ENCODE data around the gene PPAT. TPM values are rescaled to one million over a fixed set of nuclear protein-coding genes. Genes with fewer than 3 reads are reported as not detected.

Gene PPAT
- total RNA-seq, 1 donor from 2014 or later, result 15.9 TPM

- no peak for TF ChIP-seq CTCF (IDR thresholded peaks at IDR 0.05; ENCODE audit: partially characterized antibody, unreplicated experiment)
- peaks cover 4% of the 10 kb centered on the region for H3K9me3 Mint-ChIP-seq (ENCODE audit: unreplicated experiment)
- H3K27ac Mint-ChIP-seq (ENCODE audit: unreplicated experiment), result peak overlapping the region; percentile 43
- peak overlapping the region; percentile 94 for H3K4me3 Mint-ChIP-seq (ENCODE audit: unreplicated experiment)
- H3K4me1 Mint-ChIP-seq (ENCODE audit: low read depth, unreplicated experiment), result peaks cover 15% of the 10 kb centered on the region
- H3K27me3 Mint-ChIP-seq (ENCODE audit: unreplicated experiment), result peaks cover 6% of the 10 kb centered on the region
- DNase-seq, result no peak
- H3K36me3 Mint-ChIP-seq (ENCODE audit: unreplicated experiment), result no peaks in the 10 kb centered on the region
These were observed 30.3 kb upstream of the PPAT start for GRCh38 chr4:56465599-56466295.

GRCh38 chr4:56464581-56464980 lies 29.2 kb upstream of the PPAT start:
- peaks cover 6% of the 10 kb centered on the region for H3K27me3 Mint-ChIP-seq (ENCODE audit: unreplicated experiment)
- H3K27ac Mint-ChIP-seq (ENCODE audit: unreplicated experiment), result no peak overlapping the region
- H3K36me3 Mint-ChIP-seq (ENCODE audit: unreplicated experiment), result no peaks in the 10 kb centered on the region
- no peak for TF ChIP-seq CTCF (IDR thresholded peaks at IDR 0.05; ENCODE audit: partially characterized antibody, unreplicated experiment)
- peaks cover 18% of the 10 kb centered on the region for H3K4me1 Mint-ChIP-seq (ENCODE audit: low read depth, unreplicated experiment)
- H3K4me3 Mint-ChIP-seq (ENCODE audit: unreplicated experiment), result peak overlapping the region; percentile 14
- peaks cover 4% of the 10 kb centered on the region for H3K9me3 Mint-ChIP-seq (ENCODE audit: unreplicated experiment)
- no peak for DNase-seq

GRCh38 chr4:56463711-56464110 lies 28.3 kb upstream of the PPAT start:
- peaks cover 4% of the 10 kb centered on the region for H3K9me3 Mint-ChIP-seq (ENCODE audit: unreplicated experiment)
- TF ChIP-seq CTCF (IDR thresholded peaks at IDR 0.05; ENCODE audit: partially characterized antibody, unreplicated experiment), result no peak
- peaks cover 12% of the 10 kb centered on the region for H3K4me1 Mint-ChIP-seq (ENCODE audit: low read depth, unreplicated experiment)
- DNase-seq, result no peak
- no peaks in the 10 kb centered on the region for H3K36me3 Mint-ChIP-seq (ENCODE audit: unreplicated experiment)
- no peak overlapping the region for H3K27ac Mint-ChIP-seq (ENCODE audit: unreplicated experiment)
- peaks cover 6% of the 10 kb centered on the region for H3K27me3 Mint-ChIP-seq (ENCODE audit: unreplicated experiment)
- H3K4me3 Mint-ChIP-seq (ENCODE audit: unreplicated experiment), result no peak overlapping the region

GRCh38 chr4:56462157-56462556 lies 26.7 kb upstream of the PPAT start:
- Mint-ChIP-seq H3K27me3 (ENCODE audit: unreplicated experiment) (peaks cover 1% of the 10 kb centered on the region), H3K27ac (ENCODE audit: unreplicated experiment) (no peak overlapping the region), H3K4me3 (ENCODE audit: unreplicated experiment) (no peak overlapping the region), H3K36me3 (ENCODE audit: unreplicated experiment) (no peaks in the 10 kb centered on the region), H3K4me1 (ENCODE audit: low read depth, unreplicated experiment) (peaks cover 10% of the 10 kb centered on the region), H3K9me3 (ENCODE audit: unreplicated experiment) (peaks cover 2% of the 10 kb centered on the region)
- no peak for TF ChIP-seq CTCF (IDR thresholded peaks at IDR 0.05; ENCODE audit: partially characterized antibody, unreplicated experiment)
- DNase-seq, result no peak

GRCh38 chr4:56460085-56460484 lies 24.7 kb upstream of the PPAT start:
- no peak overlapping the region for H3K4me3 Mint-ChIP-seq (ENCODE audit: unreplicated experiment)
- no peak for TF ChIP-seq CTCF (IDR thresholded peaks at IDR 0.05; ENCODE audit: partially characterized antibody, unreplicated experiment)
- H3K27me3 Mint-ChIP-seq (ENCODE audit: unreplicated experiment), result no peaks in the 10 kb centered on the region
- no peak for DNase-seq
- peak overlapping the region; percentile 24 for H3K27ac Mint-ChIP-seq (ENCODE audit: unreplicated experiment)
- no peaks in the 10 kb centered on the region for H3K9me3 Mint-ChIP-seq (ENCODE audit: unreplicated experiment)
- no peaks in the 10 kb centered on the region for H3K36me3 Mint-ChIP-seq (ENCODE audit: unreplicated experiment)
- peaks cover 3% of the 10 kb centered on the region for H3K4me1 Mint-ChIP-seq (ENCODE audit: low read depth, unreplicated experiment)
